Central memory CD8-positive, alpha-beta T cell (primary cell): Measurements from ENCODE around the gene KCNQ2.

ENCODE experiments used
- ATAC-seq: fragments of 150-1000 bp; cut with Tn5 transposase; replicated peaks from 2 replicates; pipeline ENCODE4 v1.10.0; 2022; ENCODE audit warnings: mild to moderate bottlenecking, moderate FRiP score, moderate number of reproducible peaks; ENCODE audit not compliant: poor library complexity, severe bottlenecking; ENCODE audit errors: extremely low read depth
- DNase-seq, 2 donors: peaks; one replicate each; pipeline ENCODE4 v3.0.0; 2021; ENCODE audit warnings: low spot score in 2 of 2
- H3K27ac Mint-ChIP-seq: one replicate; pipeline ENCODE4 v1.8.0; 2022; ENCODE audit warnings: low read depth, mild to moderate bottlenecking, moderate library complexity, mixed read lengths
- H3K27me3 Mint-ChIP-seq: one replicate; pipeline ENCODE4 v1.8.0; 2022; ENCODE audit warnings: mixed read lengths
- H3K36me3 Mint-ChIP-seq: one replicate; pipeline ENCODE4 v1.8.0; 2022; ENCODE audit warnings: mild to moderate bottlenecking, moderate library complexity, mixed read lengths; ENCODE audit not compliant: insufficient read depth
- H3K4me1 Mint-ChIP-seq: one replicate; pipeline ENCODE4 v1.8.0; 2022; ENCODE audit warnings: mixed read lengths
- H3K4me3 Mint-ChIP-seq: one replicate; pipeline ENCODE4 v1.8.0; 2022; ENCODE audit warnings: mild to moderate bottlenecking, moderate library complexity, mixed read lengths
- H3K9me3 Mint-ChIP-seq: one replicate; pipeline ENCODE4 v1.8.0; 2022; ENCODE audit warnings: mixed read lengths

KCNQ2 gene

GRCh38 chr20:63414720-63415430, 57.6 kb downstream of the KCNQ2 start:
- Mint-ChIP-seq H3K27ac (no peak overlapping the region), H3K36me3 (no peaks in the 10 kb centered on the region), H3K4me1 (no peaks in the 10 kb centered on the region), H3K4me3 (no peak overlapping the region), H3K9me3 (no peaks in the 10 kb centered on the region), H3K27me3 (peaks cover 21% of the 10 kb centered on the region)
- ATAC-seq = no peak
- no peak for DNase-seq

- peaks cover 21% of the 10 kb centered on the region for H3K27me3 Mint-ChIP-seq
- no peaks in the 10 kb centered on the region for H3K36me3 Mint-ChIP-seq
- H3K4me3 Mint-ChIP-seq = no peak overlapping the region
- H3K4me1 Mint-ChIP-seq = no peaks in the 10 kb centered on the region
- H3K9me3 Mint-ChIP-seq = no peaks in the 10 kb centered on the region
- H3K27ac Mint-ChIP-seq = no peak overlapping the region
- ATAC-seq = no peak
- DNase-seq = no peak
Observed at GRCh38 chr20:63413963-63414684, 58.3 kb downstream of the KCNQ2 start.

GRCh38 chr20:63413323-63413722, 59.1 kb downstream of the KCNQ2 start:
- Mint-ChIP-seq H3K27ac (no peak overlapping the region), H3K4me1 (no peaks in the 10 kb centered on the region), H3K4me3 (no peak overlapping the region), H3K9me3 (no peaks in the 10 kb centered on the region), H3K36me3 (no peaks in the 10 kb centered on the region), H3K27me3 (peaks cover 21% of the 10 kb centered on the region)
- DNase-seq = no peak
- no peak for ATAC-seq

GRCh38 chr20:63412889-63413288, 59.6 kb downstream of the KCNQ2 start:
- H3K27me3 Mint-ChIP-seq = peaks cover 21% of the 10 kb centered on the region
- H3K9me3 Mint-ChIP-seq = no peaks in the 10 kb centered on the region
- ATAC-seq (no peak), DNase-seq (no peak)
- H3K27ac Mint-ChIP-seq = no peak overlapping the region
- no peaks in the 10 kb centered on the region for H3K36me3 Mint-ChIP-seq
- no peak overlapping the region for H3K4me3 Mint-ChIP-seq
- H3K4me1 Mint-ChIP-seq = no peaks in the 10 kb centered on the region

- Mint-ChIP-seq H3K4me1 (no peaks in the 10 kb centered on the region), H3K27me3 (peaks cover 21% of the 10 kb centered on the region), H3K27ac (no peak overlapping the region), H3K4me3 (no peak overlapping the region), H3K36me3 (no peaks in the 10 kb centered on the region), H3K9me3 (no peaks in the 10 kb centered on the region)
- ATAC-seq (no peak), DNase-seq (no peak)
Observed at GRCh38 chr20:63411898-63412631, 60.4 kb downstream of the KCNQ2 start.

GRCh38 chr20:63411151-63411897, 61.1 kb downstream of the KCNQ2 start:
- no peak overlapping the region for H3K27ac Mint-ChIP-seq
- DNase-seq (no peak), ATAC-seq (no peak)
- H3K27me3 Mint-ChIP-seq = peaks cover 21% of the 10 kb centered on the region
- no peaks in the 10 kb centered on the region for H3K4me1 Mint-ChIP-seq
- H3K4me3 Mint-ChIP-seq = no peak overlapping the region
- H3K36me3 Mint-ChIP-seq = no peaks in the 10 kb centered on the region
- H3K9me3 Mint-ChIP-seq = no peaks in the 10 kb centered on the region

GRCh38 chr20:63409834-63410435, 62.5 kb downstream of the KCNQ2 start:
- no peaks in the 10 kb centered on the region for H3K4me1 Mint-ChIP-seq
- no peak for ATAC-seq
- no peak for DNase-seq

GRCh38 chr20:63409066-63409833, 63.2 kb downstream of the KCNQ2 start:
- H3K36me3 Mint-ChIP-seq = no peaks in the 10 kb centered on the region
- no peaks in the 10 kb centered on the region for H3K4me1 Mint-ChIP-seq
- peaks cover 21% of the 10 kb centered on the region for H3K27me3 Mint-ChIP-seq

More at GRCh38 chr20:63409834-63410435, 62.5 kb downstream of the KCNQ2 start:
- Mint-ChIP-seq H3K4me3 (no peak overlapping the region), H3K36me3 (no peaks in the 10 kb centered on the region), H3K27ac (no peak overlapping the region), H3K9me3 (no peaks in the 10 kb centered on the region), H3K27me3 (peaks cover 21% of the 10 kb centered on the region)

GRCh38 chr20:63408684-63409046, 63.8 kb downstream of the KCNQ2 start:
- Mint-ChIP-seq H3K4me3 (no peak overlapping the region), H3K36me3 (no peaks in the 10 kb centered on the region), H3K27me3 (peaks cover 21% of the 10 kb centered on the region), H3K4me1 (no peaks in the 10 kb centered on the region), H3K27ac (no peak overlapping the region), H3K9me3 (no peaks in the 10 kb centered on the region)
- ATAC-seq (no peak), DNase-seq (no peak)

More at GRCh38 chr20:63409066-63409833, 63.2 kb downstream of the KCNQ2 start:
- Mint-ChIP-seq H3K4me3 (no peak overlapping the region), H3K9me3 (no peaks in the 10 kb centered on the region), H3K27ac (no peak overlapping the region)
- ATAC-seq (no peak), DNase-seq (no peak)

- H3K9me3 Mint-ChIP-seq = no peaks in the 10 kb centered on the region
- DNase-seq (no peak), ATAC-seq (no peak)
- H3K4me3 Mint-ChIP-seq = no peak overlapping the region
- no peaks in the 10 kb centered on the region for H3K36me3 Mint-ChIP-seq
- peaks cover 18% of the 10 kb centered on the region for H3K27me3 Mint-ChIP-seq
- no peak overlapping the region for H3K27ac Mint-ChIP-seq
- H3K4me1 Mint-ChIP-seq = no peaks in the 10 kb centered on the region
Observed at GRCh38 chr20:63407928-63408683, 64.3 kb downstream of the KCNQ2 start.

- H3K9me3 Mint-ChIP-seq = no peaks in the 10 kb centered on the region
- H3K27me3 Mint-ChIP-seq = peaks cover 10% of the 10 kb centered on the region
- DNase-seq (no peak), ATAC-seq (no peak)
- H3K4me1 Mint-ChIP-seq = no peaks in the 10 kb centered on the region
- no peak overlapping the region for H3K4me3 Mint-ChIP-seq
- H3K36me3 Mint-ChIP-seq = no peaks in the 10 kb centered on the region
- H3K27ac Mint-ChIP-seq = no peak overlapping the region
Observed at GRCh38 chr20:63406617-63407245, 65.7 kb downstream of the KCNQ2 start.
